ENCODE data around the gene SEBOX.

The SEBOX gene

GRCh38 chr17:28330671-28331070, 34.3 kb downstream of the SEBOX start:
- H3K4me3 ChIP-seq (ENCODE audit: low read length, poor library complexity, severe bottlenecking) = no peak overlapping the region
- peaks cover 39% of the 10 kb centered on the region; the same call in 1 of the 2 replicates for H3K36me3 ChIP-seq (ENCODE audit: insufficient read depth, low read length)
- peaks cover 26% of the 10 kb centered on the region; the same call in 1 of the 2 replicates for H3K79me2 ChIP-seq (ENCODE audit: insufficient read depth, low read length)
- TF ChIP-seq CTCF (conservative IDR thresholded peaks at IDR 0.05; ENCODE audit: low read length) (no peak), EZH2phosphoT487 (IDR thresholded peaks at IDR 0.05; ENCODE audit: borderline replicate concordance) (no peak)
- no peak overlapping the region for H3K4me2 ChIP-seq (ENCODE audit: low read depth, low read length, poor library complexity, severe bottlenecking)
- H4K20me1 ChIP-seq (ENCODE audit: insufficient read depth, low read length, poor library complexity, severe bottlenecking) = peaks cover under 1% of the 10 kb centered on the region
- no peak overlapping the region for H3K9ac ChIP-seq (ENCODE audit: low read depth, low read length, poor library complexity, severe bottlenecking)
- no peaks in the 10 kb centered on the region for H3K9me2 ChIP-seq (replicated peaks; ENCODE audit: low read depth, low read length)
- peaks cover 10% of the 10 kb centered on the region for H3K4me1 ChIP-seq (ENCODE audit: insufficient read depth, low read length, poor library complexity, severe bottlenecking)
- H3F3A ChIP-seq (ENCODE audit: low read depth) = no peaks in the 10 kb centered on the region; the same call in 1 of the 2 replicates
- H3K27me3 ChIP-seq (ENCODE audit: insufficient read depth, low read length, poor library complexity, severe bottlenecking) = no peaks in the 10 kb centered on the region
- H2AFZ ChIP-seq (ENCODE audit: low read length) = no peak overlapping the region
- no peaks in the 10 kb centered on the region for H3K9me3 ChIP-seq (ENCODE audit: insufficient read depth, low read depth, low read length)

GRCh38 chr17:28328325-28328724, 36.7 kb downstream of the SEBOX start:
- Histone ChIP-seq H3K4me2 (ENCODE audit: low read depth, low read length, poor library complexity, severe bottlenecking) (no peak overlapping the region), H3K9me2 (replicated peaks; ENCODE audit: low read depth, low read length) (no peaks in the 10 kb centered on the region), H3K79me2 (ENCODE audit: insufficient read depth, low read length) (peaks cover 33% of the 10 kb centered on the region), H3K4me1 (ENCODE audit: insufficient read depth, low read length, poor library complexity, severe bottlenecking) (peaks cover 12% of the 10 kb centered on the region), H4K20me1 (ENCODE audit: insufficient read depth, low read length, poor library complexity, severe bottlenecking) (peaks cover 23% of the 10 kb centered on the region), H3F3A (ENCODE audit: low read depth) (no peaks in the 10 kb centered on the region; the same call in 1 of the 2 replicates), H3K9me3 (ENCODE audit: insufficient read depth, low read depth, low read length) (no peaks in the 10 kb centered on the region), H2AFZ (ENCODE audit: low read length) (no peak overlapping the region), H3K4me3 (ENCODE audit: low read length, poor library complexity, severe bottlenecking) (no peak overlapping the region), H3K36me3 (ENCODE audit: insufficient read depth, low read length) (peaks cover 42% of the 10 kb centered on the region; the same call in 1 of the 2 replicates), H3K9ac (ENCODE audit: low read depth, low read length, poor library complexity, severe bottlenecking) (no peak overlapping the region), H3K27me3 (ENCODE audit: insufficient read depth, low read length, poor library complexity, severe bottlenecking) (no peaks in the 10 kb centered on the region)
- no peak for TF ChIP-seq EZH2phosphoT487 (IDR thresholded peaks at IDR 0.05; ENCODE audit: borderline replicate concordance)
- TF ChIP-seq CTCF (conservative IDR thresholded peaks at IDR 0.05; ENCODE audit: low read length) = no peak

- no peaks in the 10 kb centered on the region; the same call in 1 of the 2 replicates for H3F3A ChIP-seq (ENCODE audit: low read depth)
- peaks cover 16% of the 10 kb centered on the region for H3K4me1 ChIP-seq (ENCODE audit: insufficient read depth, low read length, poor library complexity, severe bottlenecking)
Measured at GRCh38 chr17:28327709-28328108, 37.3 kb downstream of the SEBOX start.

More at GRCh38 chr17:28327709-28328108, 37.3 kb downstream of the SEBOX start:
- Histone ChIP-seq H3K79me2 (ENCODE audit: insufficient read depth, low read length) (peaks cover 40% of the 10 kb centered on the region), H3K36me3 (ENCODE audit: insufficient read depth, low read length) (peaks cover 42% of the 10 kb centered on the region; the same call in 1 of the 2 replicates), H3K9me3 (ENCODE audit: insufficient read depth, low read depth, low read length) (no peaks in the 10 kb centered on the region), H3K9ac (ENCODE audit: low read depth, low read length, poor library complexity, severe bottlenecking) (no peak overlapping the region), H4K20me1 (ENCODE audit: insufficient read depth, low read length, poor library complexity, severe bottlenecking) (peaks cover 28% of the 10 kb centered on the region), H3K9me2 (replicated peaks; ENCODE audit: low read depth, low read length) (no peaks in the 10 kb centered on the region), H2AFZ (ENCODE audit: low read length) (no peak overlapping the region), H3K27me3 (ENCODE audit: insufficient read depth, low read length, poor library complexity, severe bottlenecking) (no peaks in the 10 kb centered on the region), H3K4me2 (ENCODE audit: low read depth, low read length, poor library complexity, severe bottlenecking) (no peak overlapping the region), H3K4me3 (ENCODE audit: low read length, poor library complexity, severe bottlenecking) (no peak overlapping the region)
- TF ChIP-seq CTCF (conservative IDR thresholded peaks at IDR 0.05; ENCODE audit: low read length) (no peak), EZH2phosphoT487 (IDR thresholded peaks at IDR 0.05; ENCODE audit: borderline replicate concordance) (no peak)
